Transverse colon (tissue), 4 donors: Measurements from ENCODE around the gene RAPGEF1. TPM values are rescaled to one million over a fixed set of nuclear protein-coding genes. Genes with fewer than 3 reads are reported as not detected.
A peak's percentile ranks its signal among the peaks of the same experiment; 100 is the strongest.

Experiments used
- DNase-seq: peaks from one replicate; pipeline ENCODE4 v3.0.0-alpha.2; 2019
- H3K27ac ChIP-seq, 4 donors: fragments of 200-600 bp; sonication (generic); 2 replicates each; pipeline ENCODE4 v1.5.1; 2016 to 2018; ENCODE audit warnings: inconsistent platforms in 4 of 4
- H3K27me3 ChIP-seq: fragments of 200-600 bp; sonication (generic); 2 replicates; pipeline ENCODE4 v1.5.1; 2017; ENCODE audit warnings: inconsistent platforms
- H3K36me3 ChIP-seq, 4 donors: fragments of 200-600 bp; sonication (generic); 2 replicates each; pipeline ENCODE4 v1.5.1; 2017 to 2019; ENCODE audit warnings: inconsistent platforms in 4 of 4
- H3K4me1 ChIP-seq, 4 donors: fragments of 200-600 bp; sonication (generic); 2 replicates each; pipeline ENCODE4 v1.5.1; 2017 to 2020; ENCODE audit warnings: inconsistent platforms in 4 of 4
- H3K4me3 ChIP-seq, 4 donors: fragments of 200-600 bp; sonication (generic); 1 replicate in 1 of 4; 2 replicates in 3 of 4; pipeline versions ENCODE4 v1.5.1 to v1.6.1; 2017 to 2019; ENCODE audit warnings: inconsistent platforms in 4 of 4
- H3K9me3 ChIP-seq, 2 donors: fragments of 200-600 bp; sonication (generic); 2 replicates each; pipeline ENCODE4 v1.5.1; 2017 to 2019; ENCODE audit warnings: inconsistent platforms in 2 of 2
- EP300 ChIP-seq: sonication (generic); formaldehyde crosslinking; IDR thresholded peaks from one replicate; pipeline ENCODE4 v1.6.1; 2017; ENCODE audit warnings: antibody characterized with exemption, low read depth
- POLR2A ChIP-seq: fragments of 450-650 bp; IDR thresholded peaks from one replicate; pipeline ENCODE4 v1.6.1; 2016; ENCODE audit warnings: antibody characterized with exemption, mild to moderate bottlenecking, moderate library complexity
- POLR2AphosphoS5 ChIP-seq, 3 donors: sonication (generic); formaldehyde crosslinking; IDR thresholded peaks; one replicate each; pipeline ENCODE4 v1.6.1; 2016; ENCODE audit warnings: antibody characterized with exemption in 3 of 3
- WGBS, 2 donors: methylation state at CpG; one replicate each; pipeline ENCODE4 v1.1.5; 2018; ENCODE audit warnings: low coverage in 1 of 2; 5-methylcytosine and 5-hydroxymethylcytosine counted together
- in situ Hi-C, 4 donors: fragments of 200-750 bp; cut with MboI; loops; one replicate each; pipeline versions ENCODE4 v1.15.0 to v1.15.1; 2017; ENCODE audit warnings: low sequenced_read_pairs in 3 of 4, low pct_ligation_motif_present in 1 of 4, low pct_unique_long_range_greater_than_20kb in 1 of 4
- intact Hi-C: fragments of 100-400 bp; cut with DNase I; formaldehyde crosslinking; loops from one replicate; pipeline ENCODE4 v1.15.1; 2023; ENCODE audit warnings: low total_unique reads
- total RNA-seq, 4 donors: library from RNA; depleted of rRNA; stranded (reverse); fragments of >200 nt; gene quantifications; one replicate each; pipeline ENCODE4 v1.1.0, GENCODE V29; 2016
- TF ChIP-seq, protein P1 (sequence below), 5 experiments: fragments of 200-600 bp in 3 of 5; fragments of 450-650 bp in 2 of 5; sonication (generic) in 3 of 5; IDR thresholded peaks; 1 replicate in 2 of 5; 2 replicates in 3 of 5; pipeline ENCODE4 v1.5.1; 2016 to 2017; ENCODE audit warnings: antibody characterized with exemption in 5 of 5, inconsistent platforms in 3 of 5, mild to moderate bottlenecking in 2 of 5, moderate library complexity in 1 of 5

Gene RAPGEF1
- total RNA-seq, 4 donors from 2014 or later, result 49.8 to 86.0 (median 55.1) TPM

DNA sequence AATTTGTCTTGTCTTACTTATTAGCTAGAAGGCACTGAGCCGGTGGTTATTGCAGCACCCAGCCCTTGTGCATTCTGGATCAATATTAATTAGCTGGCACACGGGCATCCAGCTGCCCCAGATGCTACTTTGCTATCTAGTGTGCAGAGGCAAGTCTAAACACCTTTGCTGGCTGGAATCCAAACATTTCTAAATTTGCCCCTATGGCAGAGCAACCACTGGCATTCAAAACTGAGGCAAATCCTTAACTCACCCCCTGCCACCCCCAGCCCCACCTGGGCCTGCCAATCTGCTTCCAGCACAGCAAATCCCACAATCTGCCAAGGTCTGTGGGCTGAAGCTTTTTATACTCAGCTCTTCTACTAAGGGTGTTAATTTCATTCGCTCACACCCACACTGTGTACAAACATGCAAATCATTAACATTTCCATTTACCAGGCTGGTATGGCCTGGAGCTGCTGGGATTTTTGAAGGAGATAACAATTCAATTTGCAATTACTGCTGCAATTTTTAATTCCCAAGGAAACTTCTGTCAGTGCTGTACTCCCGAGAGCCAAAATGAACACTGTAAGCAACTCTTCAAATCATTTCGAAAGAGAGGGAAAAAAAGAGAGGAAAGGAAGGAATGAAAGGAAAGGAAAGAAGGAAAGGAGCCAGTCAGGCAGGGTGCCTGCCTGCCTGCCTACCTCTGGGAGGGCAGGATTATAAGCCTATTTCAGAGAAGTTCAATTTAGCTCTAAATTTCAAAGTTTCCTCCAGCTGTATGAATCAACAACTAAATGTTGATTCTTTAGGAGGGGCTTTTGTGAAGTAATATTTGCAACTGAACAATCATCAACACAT is 35.5 kb downstream of the RAPGEF1 start:
- Histone ChIP-seq H3K27ac (peak overlapping the region; percentile 48 to 77 (median 62)), H3K4me3 (no peak overlapping the region), H3K9me3 (no peaks in the 10 kb centered on the region), H3K27me3 (no peaks in the 10 kb centered on the region), H3K36me3 (no peaks in the 10 kb centered on the region), H3K4me1 (peaks cover 13 to 70% (median 53%) of the 10 kb centered on the region in 4 donors)
- intact Hi-C loops (no loop called here), in situ Hi-C loops (no loop called here)
- 49 to 66% methylated on average over 3 to 5 of the region's 5 CpGs for WGBS, 2 donors
- DNase-seq, result no peak
- TF ChIP-seq, protein P1, sequence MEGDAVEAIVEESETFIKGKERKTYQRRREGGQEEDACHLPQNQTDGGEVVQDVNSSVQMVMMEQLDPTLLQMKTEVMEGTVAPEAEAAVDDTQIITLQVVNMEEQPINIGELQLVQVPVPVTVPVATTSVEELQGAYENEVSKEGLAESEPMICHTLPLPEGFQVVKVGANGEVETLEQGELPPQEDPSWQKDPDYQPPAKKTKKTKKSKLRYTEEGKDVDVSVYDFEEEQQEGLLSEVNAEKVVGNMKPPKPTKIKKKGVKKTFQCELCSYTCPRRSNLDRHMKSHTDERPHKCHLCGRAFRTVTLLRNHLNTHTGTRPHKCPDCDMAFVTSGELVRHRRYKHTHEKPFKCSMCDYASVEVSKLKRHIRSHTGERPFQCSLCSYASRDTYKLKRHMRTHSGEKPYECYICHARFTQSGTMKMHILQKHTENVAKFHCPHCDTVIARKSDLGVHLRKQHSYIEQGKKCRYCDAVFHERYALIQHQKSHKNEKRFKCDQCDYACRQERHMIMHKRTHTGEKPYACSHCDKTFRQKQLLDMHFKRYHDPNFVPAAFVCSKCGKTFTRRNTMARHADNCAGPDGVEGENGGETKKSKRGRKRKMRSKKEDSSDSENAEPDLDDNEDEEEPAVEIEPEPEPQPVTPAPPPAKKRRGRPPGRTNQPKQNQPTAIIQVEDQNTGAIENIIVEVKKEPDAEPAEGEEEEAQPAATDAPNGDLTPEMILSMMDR (IDR thresholded peaks at IDR 0.05), result peak in 1 of 5 experiments; percentile 8
- TF ChIP-seq EP300 (no peak), POLR2AphosphoS5 (IDR thresholded peaks at IDR 0.05) (peak in 1 of 3 donors; percentile 3), POLR2A (no peak)

DNA sequence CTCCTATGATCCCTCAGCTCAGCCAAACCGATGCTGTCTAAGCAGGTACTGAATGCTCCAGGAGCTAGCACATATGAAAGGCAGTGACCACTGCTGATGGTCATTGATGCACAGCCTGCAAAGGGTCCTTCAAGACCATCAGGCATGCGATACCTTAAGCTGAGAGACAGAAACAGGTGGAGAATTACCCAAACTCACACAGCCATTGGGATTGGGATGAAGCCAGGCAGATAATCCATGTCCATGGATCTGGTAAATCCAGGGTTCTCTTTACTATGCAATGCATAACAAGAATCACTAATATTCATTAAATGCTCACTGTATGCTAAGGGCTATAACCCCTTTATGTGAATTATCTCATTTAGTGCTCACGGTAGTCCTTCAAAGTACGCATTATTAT is 36.2 kb downstream of the RAPGEF1 start:
- in situ Hi-C loops (no loop called here), intact Hi-C loops (no loop called here)
- Histone ChIP-seq H3K4me3 (no peak overlapping the region), H3K27me3 (no peaks in the 10 kb centered on the region), H3K27ac (peak overlapping the region in 2 of 4 donors; percentile 48 to 77), H3K36me3 (no peaks in the 10 kb centered on the region), H3K4me1 (peaks cover 15 to 67% (median 50%) of the 10 kb centered on the region in 4 donors), H3K9me3 (no peaks in the 10 kb centered on the region)
- no peak for DNase-seq
- TF ChIP-seq EP300 (no peak), POLR2A (no peak), POLR2AphosphoS5 (IDR thresholded peaks at IDR 0.05) (no peak)
- TF ChIP-seq, protein P1 (IDR thresholded peaks at IDR 0.05), result no peak
- WGBS, 2 donors, result 86 to 90% methylated on average over 3 to 4 of the region's 4 CpGs

DNA sequence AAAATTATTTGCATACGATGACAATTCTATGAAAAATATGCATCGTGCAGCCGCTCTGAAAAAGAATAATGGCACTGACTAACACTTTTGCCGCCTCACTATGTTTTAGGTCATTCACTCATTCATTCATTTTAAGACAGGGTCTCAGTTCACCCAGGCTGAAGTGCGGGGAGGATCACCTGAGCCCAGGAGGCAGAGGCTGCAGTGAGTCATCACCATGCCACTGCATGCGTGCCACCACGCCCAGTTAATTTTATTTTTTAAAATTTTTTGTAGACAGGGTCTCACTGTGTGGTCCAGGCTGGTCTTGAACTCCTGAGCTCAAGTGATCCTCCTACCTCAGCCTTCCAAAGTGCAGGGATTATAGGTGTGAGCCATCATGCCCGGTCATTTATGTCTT is 37.0 kb downstream of the RAPGEF1 start:
- Histone ChIP-seq H3K36me3 (no peaks in the 10 kb centered on the region), H3K9me3 (no peaks in the 10 kb centered on the region), H3K27me3 (no peaks in the 10 kb centered on the region), H3K4me1 (peaks cover 18 to 67% (median 46%) of the 10 kb centered on the region in 4 donors), H3K27ac (no peak overlapping the region), H3K4me3 (no peak overlapping the region)
- intact Hi-C loops, result no loop called here
- TF ChIP-seq POLR2A (no peak), EP300 (no peak)
- TF ChIP-seq, protein P1 (IDR thresholded peaks at IDR 0.05), result no peak
- no peak for DNase-seq
- in situ Hi-C loops, result no loop called here
- WGBS, 2 donors, result 88% methylated on average over 6 to 8 of the region's 8 CpGs

DNA sequence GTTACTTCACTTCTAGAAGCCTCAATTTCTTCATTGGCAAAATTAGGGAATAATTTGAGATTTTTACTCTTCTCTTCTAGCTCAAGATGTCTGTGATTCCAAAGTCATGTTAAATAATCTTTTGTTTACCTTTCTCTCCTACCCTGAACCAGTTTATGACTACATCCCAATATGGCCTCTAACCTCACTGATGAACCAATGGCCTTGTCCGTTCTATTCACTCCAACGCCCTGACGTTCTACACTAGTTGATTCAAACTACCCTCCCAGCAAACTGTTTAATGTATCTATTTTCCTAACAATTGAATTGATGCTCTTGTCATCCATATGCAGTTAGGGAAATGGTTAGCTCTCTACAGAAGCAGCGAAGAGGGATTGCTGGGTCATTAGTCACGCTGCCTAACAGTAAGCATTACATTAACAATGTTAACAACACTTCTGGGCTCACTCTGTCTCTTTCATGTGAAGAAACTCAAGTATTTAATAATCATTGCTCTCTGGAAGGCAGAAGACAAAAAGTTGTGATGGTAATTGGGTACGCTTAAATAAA is 38.0 kb downstream of the RAPGEF1 start:
- H3K27ac ChIP-seq, result no peak overlapping the region
- DNase-seq, result no peak
- H3K9me3 ChIP-seq, result no peaks in the 10 kb centered on the region
- peaks cover 24 to 67% (median 41%) of the 10 kb centered on the region in 4 donors for H3K4me1 ChIP-seq
- H3K27me3 ChIP-seq, result no peaks in the 10 kb centered on the region
- intact Hi-C loops (no loop called here), in situ Hi-C loops (no loop called here)
- no peaks in the 10 kb centered on the region for H3K36me3 ChIP-seq
- no peak overlapping the region for H3K4me3 ChIP-seq
- 85 to 97% methylated on average over 6 of the region's 6 CpGs for WGBS, 2 donors
- no peak for TF ChIP-seq POLR2AphosphoS5 (IDR thresholded peaks at IDR 0.05)
- TF ChIP-seq, protein P1 (IDR thresholded peaks at IDR 0.05), result no peak
- no peak for TF ChIP-seq EP300
- TF ChIP-seq POLR2A, result no peak
